ENCODE data around the gene TUBGCP2.
"Not testable (repeated sequence)": the region's sequence is repeated elsewhere in the genome, so short reads cannot be mapped to it uniquely, and the experiment has no call there.

The TUBGCP2 gene

DNA sequence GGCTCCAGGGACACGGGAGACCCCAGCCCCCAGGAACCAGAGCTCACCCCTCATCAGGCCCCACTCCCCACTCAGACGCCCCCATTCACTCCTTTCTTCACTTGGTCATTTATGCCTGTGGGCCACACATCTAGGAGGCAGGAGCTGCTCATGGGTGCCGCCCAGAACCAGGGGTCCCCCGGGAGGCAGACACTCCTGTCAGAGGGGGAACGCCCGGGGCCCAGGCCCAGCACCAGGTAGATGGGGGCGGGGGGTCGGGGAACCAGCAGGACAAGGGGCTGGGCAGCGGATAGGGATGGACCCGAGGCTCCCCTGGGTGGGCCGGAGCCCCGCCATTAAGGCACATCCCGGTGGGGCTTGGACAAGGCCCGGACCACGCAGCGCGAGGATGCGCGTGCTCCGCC, 16.2 kb upstream of the TUBGCP2 start:
- DNase-seq, result no peak

- DNase-seq, result peak; percentile 38
Measured at GRCh38 chr10:133324198-133324792, 15.6 kb upstream of the TUBGCP2 start.

- not testable (repeated sequence) for DNase-seq
Measured at GRCh38 chr10:133322064-133322709, 13.5 kb upstream of the TUBGCP2 start.

GRCh38 chr10:133320852-133321422, 12.3 kb upstream of the TUBGCP2 start:
- not testable (repeated sequence) for DNase-seq

DNA sequence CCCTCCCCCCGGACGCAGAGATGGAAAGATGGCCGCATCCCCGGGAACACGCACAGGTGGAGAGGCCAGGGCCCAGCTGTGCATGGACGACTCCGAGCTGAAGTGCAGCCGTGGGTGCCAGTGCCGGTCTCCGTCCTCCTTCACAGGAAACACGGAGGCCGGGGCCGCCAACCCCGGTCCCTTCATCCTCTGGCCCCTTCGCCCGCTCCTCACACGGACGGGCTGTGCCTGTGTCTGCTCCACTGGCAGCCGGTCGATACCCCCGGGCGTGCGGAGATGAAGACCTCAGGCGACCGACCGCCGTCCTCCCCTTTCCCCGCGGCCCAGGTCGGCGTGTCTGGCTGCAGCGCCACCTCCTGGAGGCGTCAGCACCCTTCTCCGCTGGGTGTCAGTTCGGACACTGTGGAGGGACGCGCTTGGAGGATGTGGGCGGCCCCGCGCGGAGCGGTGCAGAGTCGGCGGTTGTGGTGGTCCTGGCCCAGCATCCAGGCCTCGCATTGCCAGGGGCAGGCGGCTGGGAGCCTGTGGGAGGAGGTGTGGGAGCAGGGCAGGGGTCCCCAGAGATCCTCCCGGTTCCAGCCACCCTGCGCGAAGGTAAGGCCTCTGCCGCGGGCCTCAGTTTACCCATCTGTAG, 9.9 kb upstream of the TUBGCP2 start:
- peak; percentile 52 for DNase-seq

- no peak for DNase-seq
Measured at GRCh38 chr10:133316732-133317131, 8.1 kb upstream of the TUBGCP2 start.

DNA sequence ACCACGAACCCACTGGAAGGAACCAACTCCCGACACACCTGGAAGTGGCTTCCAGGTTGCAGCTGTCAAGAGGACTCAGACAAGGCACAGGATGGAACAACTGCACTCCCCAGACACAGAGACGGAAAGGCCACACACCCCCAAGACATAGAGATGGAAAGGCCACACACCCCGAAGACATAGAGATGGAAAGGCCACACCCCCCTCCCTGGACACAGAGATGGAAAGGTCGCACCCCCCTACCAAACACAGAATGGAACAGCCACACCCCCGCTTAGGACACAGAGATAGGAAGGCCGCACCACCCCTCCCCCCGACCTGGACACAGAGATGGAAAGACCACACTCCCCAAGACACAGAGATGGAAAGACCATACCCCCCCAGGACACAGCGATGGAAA, 7.6 kb upstream of the TUBGCP2 start:
- no peak for DNase-seq

- no peak for DNase-seq
Measured at GRCh38 chr10:133315847-133316246, 7.2 kb upstream of the TUBGCP2 start.

DNA sequence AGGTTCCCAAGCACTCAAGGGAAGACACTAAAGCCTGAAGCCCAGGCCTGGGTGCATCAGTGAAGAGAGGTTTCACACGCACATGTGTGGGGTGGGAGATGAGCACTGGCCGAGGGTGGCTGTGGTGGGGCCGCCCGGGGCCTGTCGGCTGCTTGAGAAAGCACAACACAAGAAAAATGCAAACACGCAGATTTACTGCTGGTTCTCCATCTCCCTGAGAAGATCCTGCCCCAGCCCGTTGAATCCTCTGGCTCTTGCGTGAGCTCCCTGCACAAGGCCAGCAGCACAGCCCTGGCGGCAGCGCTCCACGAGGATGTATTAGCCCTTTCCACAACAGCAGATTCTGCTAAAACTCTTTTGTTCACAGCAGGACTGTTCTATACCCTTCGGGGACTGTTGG, 6.2 kb upstream of the TUBGCP2 start:
- DNase-seq, result no peak

DNA sequence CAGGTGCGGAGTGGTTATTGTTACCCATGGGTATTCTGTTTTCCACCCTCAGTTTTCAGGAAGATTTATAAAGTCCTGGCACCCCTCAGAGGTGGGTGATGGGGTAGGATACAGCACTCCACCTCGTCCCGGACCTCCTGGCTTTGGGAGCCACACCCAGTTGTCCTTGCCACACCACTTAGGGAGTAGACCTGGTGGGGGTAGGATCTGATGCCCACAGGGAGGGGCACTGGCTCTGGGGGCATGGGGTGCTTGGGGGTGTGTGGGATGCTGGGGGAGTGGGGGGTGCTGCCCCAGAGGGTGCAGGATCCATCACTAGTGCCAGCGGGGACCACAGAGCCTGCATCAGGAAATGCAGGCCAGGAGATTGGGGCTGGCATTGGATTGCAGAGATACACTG, 4.5 kb upstream of the TUBGCP2 start:
- DNase-seq, result no peak

DNA sequence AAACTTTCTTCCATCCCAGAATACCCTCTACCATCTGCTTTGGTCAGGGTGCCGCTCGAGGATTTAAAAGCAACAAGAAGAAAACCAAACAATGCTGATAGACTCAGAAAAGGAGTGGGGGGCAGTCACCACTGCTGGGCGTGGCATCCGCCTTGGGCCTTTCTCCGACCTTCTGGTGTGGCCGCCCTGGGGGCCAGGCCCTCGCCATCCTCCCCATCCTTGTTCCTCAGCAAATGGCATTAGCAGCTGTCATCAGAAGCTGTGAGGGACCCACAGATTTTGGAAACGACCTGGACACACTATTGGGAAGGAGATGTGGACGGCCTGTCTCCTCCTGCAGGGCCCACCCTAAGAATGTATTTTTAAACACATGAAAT, 4.1 kb upstream of the TUBGCP2 start:
- no peak for DNase-seq

DNA sequence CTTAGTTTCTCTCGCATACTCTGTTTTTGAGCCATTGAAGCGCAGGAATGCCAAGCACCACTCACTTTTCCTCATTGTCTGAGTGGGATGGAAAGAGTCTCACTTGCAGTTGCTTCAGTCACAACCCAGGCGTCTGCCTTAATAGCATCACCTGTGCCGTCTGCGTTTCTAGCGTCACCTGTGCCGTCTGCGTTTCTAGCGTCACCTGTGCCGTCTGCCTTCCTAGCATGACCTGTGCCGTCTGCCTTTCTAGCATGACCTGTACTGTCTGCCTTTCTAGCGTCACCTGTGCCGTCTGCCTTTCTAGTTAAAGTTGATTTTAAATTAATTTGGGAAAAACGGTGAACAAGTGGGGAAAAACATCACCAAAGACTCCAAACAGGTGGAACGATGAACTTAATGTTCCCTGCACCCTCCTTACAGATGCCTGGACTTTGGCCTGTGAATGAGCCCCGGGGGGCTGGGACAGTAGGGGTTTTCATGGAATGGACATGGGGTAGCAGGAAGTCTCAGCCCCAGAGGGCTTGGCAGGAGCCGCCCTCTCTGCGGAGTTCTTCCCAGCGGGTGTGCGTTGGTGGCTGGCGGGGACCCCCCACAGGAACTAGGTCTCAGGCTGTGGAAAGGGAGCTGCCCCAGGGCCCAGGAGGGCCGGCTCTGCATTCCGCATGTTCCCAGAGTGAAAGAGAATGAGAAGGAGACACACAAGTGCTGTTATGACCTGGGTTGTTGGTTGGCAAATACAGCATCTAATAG, 3.5 kb upstream of the TUBGCP2 start:
- DNase-seq, result no peak

GRCh38 chr10:133311570-133311969, 2.9 kb upstream of the TUBGCP2 start:
- DNase-seq, result no peak

- DNase-seq, result no peak
Measured at GRCh38 chr10:133310789-133311188, 2.1 kb upstream of the TUBGCP2 start.

- no peak for DNase-seq
Measured at GRCh38 chr10:133310399-133310755, 1.7 kb upstream of the TUBGCP2 start.

DNA sequence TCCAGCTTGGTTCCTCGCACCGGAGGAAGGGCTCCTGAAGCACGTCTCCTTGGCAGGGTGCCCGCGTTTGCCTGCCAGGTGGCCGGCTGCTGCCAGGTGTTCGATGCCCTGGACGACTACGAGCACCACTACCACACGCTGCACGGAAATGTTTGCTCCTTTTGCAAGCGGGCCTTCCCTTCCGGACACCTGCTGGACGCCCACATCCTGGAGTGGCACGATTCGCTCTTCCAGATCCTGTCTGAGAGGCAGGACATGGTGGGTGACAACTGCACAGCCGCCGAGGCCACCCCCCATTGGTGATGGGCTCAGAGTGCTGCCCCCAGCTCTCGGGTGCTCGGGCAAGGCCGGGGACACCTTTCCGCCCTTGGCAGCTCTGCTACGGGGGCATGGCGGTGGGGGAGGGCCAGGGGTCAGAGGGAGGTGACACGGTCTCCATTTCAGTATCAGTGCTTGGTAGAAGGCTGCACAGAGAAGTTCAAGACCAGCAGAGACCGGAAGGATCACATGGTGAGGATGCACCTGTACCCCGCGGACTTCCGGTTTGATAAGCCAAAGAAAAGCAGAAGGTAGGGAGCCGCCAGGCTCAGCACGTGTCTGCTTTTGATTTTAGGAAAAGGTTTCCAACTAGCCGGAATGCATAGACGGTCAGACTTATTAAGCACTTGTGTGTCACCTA, 1.2 kb upstream of the TUBGCP2 start:
- no peak for DNase-seq

- DNase-seq, result peak; percentile 91
Measured at GRCh38 chr10:133309100-133309719, 538 bp upstream of the TUBGCP2 start.

- DNase-seq, result peak; percentile 78
Measured at GRCh38 chr10:133307776-133308420, 774 bp downstream of the TUBGCP2 start.

DNA sequence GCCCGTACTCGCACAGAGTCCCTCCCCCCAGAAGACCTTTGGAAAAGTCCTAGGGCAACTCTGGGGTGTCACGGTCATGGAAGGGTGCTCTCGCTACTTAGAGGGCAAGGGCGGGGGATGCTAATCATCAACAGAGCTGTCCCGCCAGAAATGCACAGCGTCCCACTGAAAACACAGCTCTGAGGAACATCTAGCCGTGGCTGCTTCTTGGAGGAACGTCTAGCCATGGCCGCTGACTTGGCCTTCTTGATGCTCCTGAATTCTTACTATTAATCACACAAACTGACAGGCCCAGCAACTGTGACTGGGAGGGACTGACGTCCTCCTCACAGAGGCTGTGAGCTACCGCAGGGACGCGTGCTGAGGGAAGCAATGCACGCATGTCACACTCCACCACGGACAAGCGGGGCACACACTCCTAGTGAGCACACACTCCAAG, 1.7 kb downstream of the TUBGCP2 start:
- no peak for DNase-seq

DNA sequence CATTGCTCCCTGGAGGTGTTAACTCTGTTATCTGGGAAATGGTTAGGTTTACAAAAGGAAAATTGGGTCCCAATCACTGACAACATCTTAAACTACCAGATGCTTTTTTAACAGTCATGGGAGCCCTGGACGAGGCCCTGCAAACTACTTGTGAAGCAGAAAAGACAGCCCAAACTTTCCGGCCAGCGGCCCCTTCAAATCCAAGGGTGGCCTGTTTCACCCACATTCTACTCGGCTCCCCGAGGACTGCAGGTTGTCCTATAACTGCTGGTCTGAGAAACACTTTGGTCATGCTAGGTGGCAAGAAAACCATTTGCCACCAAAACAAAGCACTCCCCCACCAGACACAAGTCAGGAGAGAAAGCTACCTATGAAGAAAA, 2.6 kb downstream of the TUBGCP2 start:
- no peak for DNase-seq

GRCh38 chr10:133303206-133303605, 5.5 kb downstream of the TUBGCP2 start:
- DNase-seq, result no peak

GRCh38 chr10:133302230-133302629, 6.4 kb downstream of the TUBGCP2 start:
- DNase-seq, result no peak

Measured in effector CD8-positive, alpha-beta T cell (primary cell).